ENCODE data around the gene GPHN. TPM values are rescaled to one million over a fixed set of nuclear protein-coding genes. Genes with fewer than 3 reads are reported as not detected.
"Not testable (repeated sequence)": the region's sequence is repeated elsewhere in the genome, so short reads cannot be mapped to it uniquely, and the experiment has no call there.

Gene GPHN
- total RNA-seq, 1 experiment from 2014 or later: 34.9 TPM

DNA sequence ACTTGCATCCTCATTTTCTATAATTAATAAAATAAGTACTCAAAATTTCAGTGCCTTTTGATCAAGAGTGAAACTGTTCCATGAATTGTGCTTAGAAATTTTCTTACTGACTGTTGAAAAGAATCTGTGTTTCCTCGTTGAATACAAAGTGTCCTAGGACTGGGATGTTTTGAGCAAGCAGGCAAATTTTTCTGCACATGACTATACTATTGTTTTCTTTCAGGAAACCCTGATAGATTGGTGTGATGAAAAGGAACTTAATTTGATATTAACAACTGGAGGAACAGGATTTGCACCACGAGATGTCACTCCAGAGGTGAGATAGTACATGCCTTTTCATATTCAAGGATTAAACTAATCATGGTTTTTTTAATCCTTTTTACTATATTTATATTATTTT, 316.3 kb downstream of the GPHN start:
- Mint-ChIP-seq H3K27me3 (ENCODE audit: unreplicated experiment) (no peaks in the 10 kb centered on the region), H3K27ac (ENCODE audit: unreplicated experiment) (no peak overlapping the region), H3K4me1 (ENCODE audit: low read depth, unreplicated experiment) (peaks cover 11% of the 10 kb centered on the region), H3K9me3 (ENCODE audit: low read depth, unreplicated experiment) (no peaks in the 10 kb centered on the region), H3K36me3 (ENCODE audit: insufficient read depth, unreplicated experiment) (no peaks in the 10 kb centered on the region), H3K4me3 (ENCODE audit: low read depth, unreplicated experiment) (no peak overlapping the region)
- no peak for DNase-seq
- CTCF ChIA-PET: no interaction called here
- no TSS peak for BruUV-seq (replicated peaks)
- intact Hi-C loops (cut with micrococcal nuclease; ENCODE audit: unreplicated experiment): loop anchor here (10.0 kb wide), 1 partner anchor 199 kb away; no protein-coding TSS in a partner anchor
- TF ChIP-seq, protein P1, sequence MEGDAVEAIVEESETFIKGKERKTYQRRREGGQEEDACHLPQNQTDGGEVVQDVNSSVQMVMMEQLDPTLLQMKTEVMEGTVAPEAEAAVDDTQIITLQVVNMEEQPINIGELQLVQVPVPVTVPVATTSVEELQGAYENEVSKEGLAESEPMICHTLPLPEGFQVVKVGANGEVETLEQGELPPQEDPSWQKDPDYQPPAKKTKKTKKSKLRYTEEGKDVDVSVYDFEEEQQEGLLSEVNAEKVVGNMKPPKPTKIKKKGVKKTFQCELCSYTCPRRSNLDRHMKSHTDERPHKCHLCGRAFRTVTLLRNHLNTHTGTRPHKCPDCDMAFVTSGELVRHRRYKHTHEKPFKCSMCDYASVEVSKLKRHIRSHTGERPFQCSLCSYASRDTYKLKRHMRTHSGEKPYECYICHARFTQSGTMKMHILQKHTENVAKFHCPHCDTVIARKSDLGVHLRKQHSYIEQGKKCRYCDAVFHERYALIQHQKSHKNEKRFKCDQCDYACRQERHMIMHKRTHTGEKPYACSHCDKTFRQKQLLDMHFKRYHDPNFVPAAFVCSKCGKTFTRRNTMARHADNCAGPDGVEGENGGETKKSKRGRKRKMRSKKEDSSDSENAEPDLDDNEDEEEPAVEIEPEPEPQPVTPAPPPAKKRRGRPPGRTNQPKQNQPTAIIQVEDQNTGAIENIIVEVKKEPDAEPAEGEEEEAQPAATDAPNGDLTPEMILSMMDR (IDR thresholded peaks at IDR 0.05; ENCODE audit: unreplicated experiment): no peak

DNA sequence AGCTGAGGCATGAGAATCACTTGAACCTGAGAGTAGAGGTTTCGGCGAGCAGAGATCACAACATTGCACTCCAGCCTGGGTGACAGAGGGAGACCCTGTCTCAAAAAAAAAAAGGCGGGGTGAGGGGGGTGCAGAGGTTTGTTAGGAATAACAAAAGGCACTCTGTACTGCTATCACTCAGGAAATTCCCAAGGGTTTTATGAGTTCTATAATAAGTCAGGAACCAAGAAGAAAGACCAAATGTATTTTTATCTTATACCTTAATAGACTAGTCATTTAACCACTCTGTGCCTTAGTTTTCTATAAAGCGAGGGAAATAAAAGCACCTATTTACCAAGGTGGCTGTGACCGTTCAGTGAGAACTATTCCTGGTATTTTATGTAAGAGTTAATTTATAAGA, 319.2 kb downstream of the GPHN start:
- TF ChIP-seq, protein P1 (IDR thresholded peaks at IDR 0.05; ENCODE audit: unreplicated experiment): no peak
- intact Hi-C loops (cut with micrococcal nuclease; ENCODE audit: unreplicated experiment): loop anchor here (10.0 kb wide), 1 partner anchor 202 kb away; no protein-coding TSS in a partner anchor
- CTCF ChIA-PET: no interaction called here
- no TSS peak for BruUV-seq (replicated peaks)
- no peak overlapping the region for H3K4me3 Mint-ChIP-seq (ENCODE audit: low read depth, unreplicated experiment)
- H3K27ac Mint-ChIP-seq (ENCODE audit: unreplicated experiment): no peak overlapping the region
- H3K4me1 Mint-ChIP-seq (ENCODE audit: low read depth, unreplicated experiment): peaks cover 11% of the 10 kb centered on the region
- H3K9me3 Mint-ChIP-seq (ENCODE audit: low read depth, unreplicated experiment): no peaks in the 10 kb centered on the region
- H3K27me3 Mint-ChIP-seq (ENCODE audit: unreplicated experiment): no peaks in the 10 kb centered on the region
- no peak for DNase-seq
- H3K36me3 Mint-ChIP-seq (ENCODE audit: insufficient read depth, unreplicated experiment): no peaks in the 10 kb centered on the region

DNA sequence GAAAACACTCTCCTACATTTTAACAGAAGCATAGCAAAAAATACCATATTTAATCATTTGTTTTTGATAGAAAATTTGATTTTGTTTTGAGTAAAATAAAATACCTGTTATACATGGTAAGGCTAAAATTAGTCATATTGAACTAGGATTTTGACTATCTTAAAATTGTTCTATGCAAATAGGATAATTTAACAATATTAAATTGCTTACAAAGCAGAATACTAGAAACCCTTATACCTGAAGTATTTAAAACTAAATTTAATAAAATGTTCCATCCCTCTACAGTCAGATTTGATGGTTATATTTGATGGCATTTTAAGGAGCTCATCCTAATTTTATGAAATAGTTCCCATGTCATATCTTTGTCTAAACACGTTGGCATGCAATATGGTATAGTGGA, 323.2 kb downstream of the GPHN start:
- H3K4me3 Mint-ChIP-seq (ENCODE audit: low read depth, unreplicated experiment): no peak overlapping the region
- BruUV-seq (replicated peaks): no TSS peak
- CTCF ChIA-PET: no interaction called here

DNA sequence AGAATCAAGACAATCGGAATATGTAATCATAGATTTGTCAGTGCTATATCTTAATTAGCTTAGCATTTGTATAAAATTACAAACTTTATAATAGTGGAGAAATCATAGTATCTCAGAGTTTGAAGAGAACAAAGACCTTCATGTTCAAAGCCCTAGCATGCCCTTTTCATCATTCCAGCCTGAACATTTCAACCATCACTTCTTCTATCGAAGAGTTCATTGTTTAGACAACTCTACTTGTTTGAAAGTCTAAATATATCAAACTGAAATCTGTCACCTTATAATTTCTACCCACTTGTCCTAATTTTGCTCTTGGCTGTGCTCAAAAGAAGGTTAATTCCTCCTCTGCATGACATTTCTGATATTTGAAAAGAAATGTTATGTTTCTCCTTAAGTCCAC, 325.9 kb downstream of the GPHN start:
- no peak for DNase-seq
- BruUV-seq (replicated peaks): no TSS peak
- CTCF ChIA-PET: no interaction called here
- intact Hi-C loops (cut with micrococcal nuclease; ENCODE audit: unreplicated experiment): no loop called here
- Mint-ChIP-seq H3K27ac (ENCODE audit: unreplicated experiment) (no peak overlapping the region), H3K4me3 (ENCODE audit: low read depth, unreplicated experiment) (no peak overlapping the region), H3K36me3 (ENCODE audit: insufficient read depth, unreplicated experiment) (no peaks in the 10 kb centered on the region), H3K4me1 (ENCODE audit: low read depth, unreplicated experiment) (no peaks in the 10 kb centered on the region), H3K27me3 (ENCODE audit: unreplicated experiment) (no peaks in the 10 kb centered on the region), H3K9me3 (ENCODE audit: low read depth, unreplicated experiment) (peaks cover 2% of the 10 kb centered on the region)
- TF ChIP-seq, protein P1 (IDR thresholded peaks at IDR 0.05; ENCODE audit: unreplicated experiment): no peak

More for the DNA sequence above, 323.2 kb downstream of the GPHN start:
- Mint-ChIP-seq H3K27me3 (ENCODE audit: unreplicated experiment) (no peaks in the 10 kb centered on the region), H3K4me1 (ENCODE audit: low read depth, unreplicated experiment) (no peaks in the 10 kb centered on the region), H3K36me3 (ENCODE audit: insufficient read depth, unreplicated experiment) (no peaks in the 10 kb centered on the region), H3K27ac (ENCODE audit: unreplicated experiment) (no peak overlapping the region), H3K9me3 (ENCODE audit: low read depth, unreplicated experiment) (peaks cover 2% of the 10 kb centered on the region)
- no peak for DNase-seq
- intact Hi-C loops (cut with micrococcal nuclease; ENCODE audit: unreplicated experiment): no loop called here
- TF ChIP-seq, protein P1 (IDR thresholded peaks at IDR 0.05; ENCODE audit: unreplicated experiment): no peak

DNA sequence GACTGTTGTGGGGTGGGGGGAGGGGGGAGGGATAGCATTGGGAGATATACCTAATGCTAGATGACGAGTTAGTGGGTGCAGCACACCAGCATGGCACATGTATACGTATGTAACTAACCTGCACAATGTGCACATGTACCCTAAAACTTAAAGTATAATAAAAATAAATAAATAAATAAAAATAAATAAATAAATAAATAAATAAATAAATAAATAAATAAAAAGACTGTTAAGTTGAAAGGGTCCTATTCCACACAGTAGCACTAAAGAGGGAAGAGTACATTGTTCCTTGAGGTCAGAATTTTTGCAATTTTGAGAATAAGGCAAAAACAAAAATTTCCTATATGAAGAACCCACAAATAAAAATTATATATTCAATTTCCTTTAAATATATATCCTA, 329.5 kb downstream of the GPHN start:
- H3K27ac Mint-ChIP-seq (ENCODE audit: unreplicated experiment); BruUV-seq (replicated peaks); H3K4me1 Mint-ChIP-seq (ENCODE audit: low read depth, unreplicated experiment); intact Hi-C loops (cut with micrococcal nuclease; ENCODE audit: unreplicated experiment); H3K27me3 Mint-ChIP-seq (ENCODE audit: unreplicated experiment); CTCF ChIA-PET; H3K9me3 Mint-ChIP-seq (ENCODE audit: low read depth, unreplicated experiment); H3K4me3 Mint-ChIP-seq (ENCODE audit: low read depth, unreplicated experiment); H3K36me3 Mint-ChIP-seq (ENCODE audit: insufficient read depth, unreplicated experiment); DNase-seq: not testable (repeated sequence)

Data from Calu3 (cell line).